Heart left ventricle (tissue), 13 donors: ENCODE data around the gene IPO11.

Source experiments
- POLR2A ChIP-seq, 2 donors: fragments of 450-650 bp; IDR thresholded peaks; one replicate each; pipeline ENCODE4 v1.6.1; 2017; ENCODE audit warnings: antibody characterized with exemption in 2 of 2, mild to moderate bottlenecking in 2 of 2, moderate library complexity in 2 of 2
- TF ChIP-seq, protein P1 (sequence below), 12 donors: fragments of 200-600 bp; sonication (generic) in 4 of 12; IDR thresholded peaks; one replicate each; pipeline versions ENCODE4 v1.5.0 to v1.8.0; 2018 to 2022; ENCODE audit warnings: antibody characterized with exemption in 12 of 12, mild to moderate bottlenecking in 5 of 12
- donor health status: ischemic (EF 13 %, LVEDD 7.1; RV severe dilation, severe dysfunction).
- donor health status: DM: no; HTN: yes; CAD: no.
- donor health status: DM: no; HTN: no; CAD: no.
- donor health status: ischemic (EF 25% LVEDD 6.9; RV normal size, moderate dysfunction).
- donor health status: ischemic (EF 25% LVEDD 5.7; RV mildly dilated, moderate dysfunction).
- donor health status: ischemic (EF 35%, LVEDD 5.7; RV mildly dilated, moderate dysfunction).
- donor health status: nonischemic (EF 11% LVEDD 7.7; RV severe dilation, severe dysfunction).
- donor health status: DM: yes; HTN: yes; CAD: no.
- donor health status: PGD.
- donor health status: ischemic (EF 29% LVEDD 5.4; RV normal size, mild dysfunction).
- donor health status: nonischemic (EF 23%, LVEDD 6.1; RV moderate dilation, normal function).

GRCh38 chr5:62642468-62642867 is 229.9 kb downstream of the IPO11 start:
- TF ChIP-seq, protein P1, sequence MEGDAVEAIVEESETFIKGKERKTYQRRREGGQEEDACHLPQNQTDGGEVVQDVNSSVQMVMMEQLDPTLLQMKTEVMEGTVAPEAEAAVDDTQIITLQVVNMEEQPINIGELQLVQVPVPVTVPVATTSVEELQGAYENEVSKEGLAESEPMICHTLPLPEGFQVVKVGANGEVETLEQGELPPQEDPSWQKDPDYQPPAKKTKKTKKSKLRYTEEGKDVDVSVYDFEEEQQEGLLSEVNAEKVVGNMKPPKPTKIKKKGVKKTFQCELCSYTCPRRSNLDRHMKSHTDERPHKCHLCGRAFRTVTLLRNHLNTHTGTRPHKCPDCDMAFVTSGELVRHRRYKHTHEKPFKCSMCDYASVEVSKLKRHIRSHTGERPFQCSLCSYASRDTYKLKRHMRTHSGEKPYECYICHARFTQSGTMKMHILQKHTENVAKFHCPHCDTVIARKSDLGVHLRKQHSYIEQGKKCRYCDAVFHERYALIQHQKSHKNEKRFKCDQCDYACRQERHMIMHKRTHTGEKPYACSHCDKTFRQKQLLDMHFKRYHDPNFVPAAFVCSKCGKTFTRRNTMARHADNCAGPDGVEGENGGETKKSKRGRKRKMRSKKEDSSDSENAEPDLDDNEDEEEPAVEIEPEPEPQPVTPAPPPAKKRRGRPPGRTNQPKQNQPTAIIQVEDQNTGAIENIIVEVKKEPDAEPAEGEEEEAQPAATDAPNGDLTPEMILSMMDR (IDR thresholded peaks at IDR 0.05) = no peak
- no peak for TF ChIP-seq POLR2A (IDR thresholded peaks at IDR 0.05)
